NCI-H524 (cell line): Measurements from ENCODE around the gene FAM237B.

Experiments used
- DNase-seq, 2 experiments: peaks; one replicate each; lab custom pipeline; 2025; lab: John Stamatoyannopoulos, UW

The FAM237B gene

DNA sequence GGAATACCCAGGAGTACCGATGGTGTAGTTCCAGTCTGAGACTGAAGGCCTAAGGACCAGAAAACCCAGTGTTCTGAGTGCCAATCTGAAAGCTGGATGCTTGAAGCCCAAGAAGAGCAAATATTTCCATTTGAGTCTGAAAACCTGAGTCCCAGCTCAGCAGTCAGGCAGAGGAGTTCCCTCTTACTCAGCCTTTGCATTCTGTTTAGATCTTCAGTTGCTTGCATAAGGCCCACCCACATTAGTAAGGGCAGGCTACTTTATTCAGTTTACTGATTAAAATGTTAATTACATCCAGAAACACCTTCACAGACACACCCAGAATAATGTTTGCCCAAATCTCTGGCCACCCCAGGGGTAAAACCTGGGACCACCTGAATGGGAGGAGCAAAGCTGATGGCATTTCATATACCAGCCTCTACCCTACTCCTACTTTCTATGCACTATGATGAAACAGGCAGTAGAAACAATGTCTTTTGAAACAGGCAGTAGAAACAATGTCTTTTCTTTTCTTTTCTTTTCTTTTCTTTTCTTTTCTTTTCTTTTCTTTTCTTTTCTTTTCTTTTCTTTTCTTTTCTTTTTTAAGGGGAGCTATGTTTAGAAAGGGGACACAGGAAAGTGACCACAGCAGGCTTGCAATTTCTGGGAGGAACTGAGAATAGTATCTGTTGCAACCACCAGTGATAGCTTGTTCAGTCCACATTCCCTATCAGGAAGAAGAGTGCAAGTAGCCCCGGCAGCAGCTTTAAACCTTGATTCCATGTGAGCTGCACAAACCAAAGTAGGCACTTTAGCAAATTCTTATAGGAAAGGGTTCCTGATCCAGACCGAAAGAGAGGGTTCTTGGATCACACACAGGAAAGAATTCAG is 30.6 kb downstream of the FAM237B start:
- no peak for DNase-seq

DNA sequence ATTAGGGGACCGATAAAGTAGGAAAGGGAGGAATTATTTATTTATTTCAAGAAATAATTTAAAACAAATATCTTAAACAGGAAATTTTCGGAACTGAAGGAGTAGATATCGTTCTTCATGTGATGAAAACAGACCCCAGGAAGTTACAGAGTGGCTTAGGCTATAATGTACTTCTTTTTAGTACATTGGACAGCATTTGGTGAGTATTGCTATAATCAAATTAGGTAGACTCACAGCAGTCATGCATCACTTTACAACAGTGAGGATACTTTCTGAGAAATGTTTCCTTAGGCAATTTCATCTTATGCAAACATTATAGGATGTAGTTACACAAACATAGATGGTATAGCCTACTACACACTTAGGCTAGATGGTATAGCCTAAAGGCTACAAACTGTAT is 33.0 kb downstream of the FAM237B start:
- no peak for DNase-seq

DNA sequence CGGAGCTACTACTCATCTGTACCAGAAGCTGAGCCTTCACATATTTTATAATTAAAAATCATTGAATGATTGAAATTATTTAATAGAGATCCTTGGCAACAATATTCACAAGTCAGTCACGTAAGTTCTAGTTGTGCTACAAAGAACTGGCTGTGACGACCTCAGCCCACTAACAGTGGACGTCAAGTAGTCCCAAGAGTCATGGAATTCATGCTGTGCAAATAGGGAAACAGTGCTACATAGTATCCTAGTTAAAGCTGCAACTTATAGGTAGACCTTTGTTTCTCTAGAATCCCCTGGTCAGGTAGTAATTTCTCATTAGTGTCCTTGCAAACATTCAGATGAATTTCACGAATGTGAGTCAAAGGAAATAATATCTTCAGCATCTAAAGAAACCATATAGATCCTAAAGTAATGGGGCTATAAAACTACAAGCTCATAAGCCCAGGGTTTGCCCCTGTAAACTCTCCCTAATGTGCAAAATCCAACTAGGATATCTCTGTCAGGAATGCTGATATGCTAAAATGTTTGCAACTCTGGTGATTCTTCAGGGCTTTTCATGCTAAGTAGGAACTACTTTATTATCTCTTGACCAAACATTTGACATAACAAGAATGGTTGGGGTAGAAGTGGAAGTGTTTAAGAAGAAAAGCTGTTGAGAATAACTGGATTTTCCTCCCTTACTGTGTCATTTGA is 44.9 kb downstream of the FAM237B start:
- no peak for DNase-seq

DNA sequence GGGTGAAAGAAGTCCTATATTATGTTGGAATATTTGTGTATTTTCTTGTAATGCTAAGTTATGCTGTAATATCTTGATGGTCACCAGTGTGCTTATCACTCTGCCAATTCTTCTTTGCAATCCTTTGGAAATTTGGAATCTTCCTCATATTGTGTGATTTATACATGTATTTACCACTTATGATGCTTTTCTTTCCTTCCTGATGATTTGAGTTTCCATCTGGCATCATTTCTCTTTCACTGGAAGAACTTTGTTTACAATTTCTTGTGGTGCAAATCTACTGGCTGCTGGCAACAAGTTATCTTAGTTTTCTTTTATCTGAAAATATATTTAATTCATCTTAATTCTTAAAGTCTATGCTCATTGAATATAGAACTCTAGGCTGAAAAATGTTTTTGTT is 46.9 kb downstream of the FAM237B start:
- no peak for DNase-seq

DNA sequence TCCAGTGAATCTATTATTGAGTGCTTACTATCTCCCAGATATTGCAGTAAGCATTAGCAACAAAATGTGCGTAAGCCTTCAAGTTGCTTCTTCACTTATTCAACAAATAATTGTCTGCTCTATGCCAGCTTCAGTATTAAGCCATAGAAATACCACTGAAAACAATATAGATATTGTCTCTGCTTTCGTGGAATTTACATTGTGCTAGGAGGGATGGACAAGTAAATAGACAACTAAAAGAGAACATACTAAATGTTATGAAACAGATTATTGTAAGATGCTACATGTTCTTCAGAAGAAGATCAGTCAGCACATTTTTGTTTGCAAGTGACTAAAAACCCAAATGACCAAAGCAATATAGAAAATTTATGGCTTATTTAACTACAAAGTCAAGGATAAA is 48.9 kb downstream of the FAM237B start:
- no peak for DNase-seq

DNA sequence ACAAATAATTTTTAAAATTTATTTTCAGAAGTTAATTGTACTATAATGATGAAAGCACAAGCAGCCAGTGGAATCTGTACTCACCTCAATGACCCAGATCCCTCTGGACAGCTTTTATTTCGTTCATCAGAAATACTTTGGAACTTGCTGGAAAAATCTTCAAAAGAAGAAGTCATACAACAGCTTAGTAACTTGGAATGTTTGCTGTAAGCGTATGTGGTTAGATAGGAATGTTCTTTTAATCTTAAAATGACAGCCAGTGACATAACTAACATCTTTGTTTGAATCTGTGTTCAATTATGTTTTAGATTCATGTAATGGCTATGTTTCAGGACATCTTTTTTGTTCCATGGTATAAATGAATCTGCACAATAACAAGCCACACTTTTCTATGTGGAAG is 49.4 kb downstream of the FAM237B start:
- no peak for DNase-seq

DNA sequence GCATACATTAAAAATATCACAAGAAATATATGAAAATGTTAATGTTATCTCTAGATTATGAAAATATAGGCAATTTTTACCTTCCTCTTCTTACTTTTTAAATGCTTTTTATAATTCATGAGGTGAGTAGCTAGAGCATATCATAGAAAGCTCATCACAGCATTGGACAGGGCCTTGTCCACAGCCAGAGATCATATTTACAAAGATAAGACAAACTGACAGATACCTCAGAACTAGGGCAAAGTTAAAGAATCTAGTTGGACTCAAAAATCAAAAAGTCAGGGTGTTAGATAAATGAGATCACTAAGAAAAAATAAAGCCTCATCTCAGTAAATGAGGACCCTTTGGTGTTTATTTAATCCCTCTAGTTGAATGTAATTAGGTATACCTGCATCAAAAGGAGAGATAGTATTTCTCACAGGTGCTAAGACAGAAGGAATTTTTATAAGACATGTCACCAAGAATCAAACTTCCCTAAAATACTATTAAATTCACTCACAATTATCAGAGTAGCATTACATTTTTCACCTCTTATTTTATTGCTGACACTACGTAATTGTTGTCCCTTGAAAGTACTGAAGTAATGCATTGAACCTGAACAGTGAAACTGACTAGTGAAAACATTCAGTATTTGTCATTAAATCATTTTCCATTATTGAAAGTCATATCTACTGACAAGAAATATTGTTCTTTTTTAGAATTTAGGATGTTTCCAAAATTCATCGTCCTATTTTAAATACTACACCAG is 50.5 kb downstream of the FAM237B start:
- DNase-seq: no peak

DNA sequence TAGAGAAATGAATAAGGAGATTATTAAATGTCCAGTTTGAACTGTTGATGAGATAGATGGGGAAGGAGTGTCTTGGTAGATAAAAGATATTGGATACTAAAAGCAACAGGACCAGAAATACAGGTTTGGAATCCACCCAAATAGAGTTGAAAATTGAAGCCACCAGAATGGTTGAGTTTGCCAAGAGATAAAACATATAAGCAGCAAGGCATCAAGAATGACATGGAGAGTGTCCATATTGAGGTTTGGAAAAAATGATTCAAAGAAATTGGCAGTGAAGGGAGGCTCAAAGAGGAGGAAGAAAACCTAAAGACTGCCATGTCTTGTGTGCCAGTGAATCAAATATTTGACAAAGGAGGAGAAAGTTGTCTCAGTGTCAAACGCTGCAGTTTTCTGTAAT is 51.9 kb downstream of the FAM237B start:
- DNase-seq: no peak

DNA sequence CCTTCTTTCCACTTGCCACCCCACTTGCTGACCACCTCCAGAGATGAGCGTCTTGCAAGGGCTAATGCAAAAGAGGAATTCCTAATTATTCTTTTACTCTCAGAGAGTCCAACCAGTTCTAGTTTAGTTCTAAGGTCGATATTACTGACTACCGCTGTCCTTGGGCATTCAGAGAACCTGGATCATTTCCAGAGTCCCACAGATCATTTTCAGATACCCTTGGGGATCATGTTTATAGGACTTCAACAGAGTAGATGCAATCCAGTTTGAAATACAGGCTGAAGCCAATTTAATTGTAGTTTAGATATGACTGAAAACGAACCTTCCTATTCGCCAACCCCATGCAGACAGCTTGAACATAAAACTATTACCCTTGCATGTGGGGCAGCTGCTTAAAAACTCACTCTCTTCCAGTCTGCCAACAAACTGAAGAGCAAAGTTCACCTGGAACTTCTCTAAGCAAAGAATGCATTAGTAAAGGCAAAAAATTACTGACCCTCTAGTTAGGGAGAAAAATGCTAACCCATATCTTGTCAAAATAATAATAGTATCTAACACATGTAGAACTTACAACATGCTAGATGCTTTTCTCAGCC is 53.7 kb downstream of the FAM237B start:
- DNase-seq: no peak

DNA sequence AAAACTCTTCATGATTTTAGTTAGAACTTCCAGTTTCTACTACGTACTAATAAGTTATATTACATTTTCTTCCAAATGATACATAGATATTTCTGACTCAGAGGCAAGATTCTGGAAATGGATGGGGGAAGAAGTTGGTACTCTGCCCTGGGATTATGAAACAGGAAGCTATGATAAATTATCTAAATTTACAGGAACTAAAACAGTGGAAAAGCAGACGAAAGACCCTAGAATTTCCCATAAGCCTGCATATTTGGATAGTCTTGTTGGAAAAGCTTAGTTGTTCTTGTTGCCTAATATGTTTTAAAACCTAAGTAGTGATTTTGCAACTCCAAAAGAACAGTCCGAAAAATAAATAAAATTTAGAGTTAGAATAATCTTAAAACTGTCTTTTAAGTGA is 54.3 kb downstream of the FAM237B start:
- DNase-seq: no peak
